BJ (cell line): Measurements from ENCODE around the gene INPP5J. TPM values are rescaled to one million over a fixed set of nuclear protein-coding genes. Genes with fewer than 3 reads are reported as not detected.

Experiments used
- CTCF ChIA-PET: fragments of 350-600 bp; formaldehyde crosslinking; extraction: SDS; loops from one replicate; lab custom pipeline; 2021; ENCODE audit warnings: antibody characterized with exemption, inconsistent platforms; lab: Yijun Ruan, JAX
- POLR2A ChIA-PET: fragments of 300-600 bp; sonication (Branson Sonifier 250); formaldehyde crosslinking; extraction: SDS; loops from one replicate; lab custom pipeline; 2021; ENCODE audit warnings: antibody characterized with exemption; lab: Charles Lee
- DNase-seq: peaks from one replicate; pipeline ENCODE4 v3.0.0-alpha.2; 2011; ENCODE audit warnings: low read depth
- H3K27me3 ChIP-seq: 2 replicates; pipeline ENCODE4 v1.6.0; 2011; ENCODE audit warnings: low read length; ENCODE audit not compliant: control insufficient read depth, insufficient read depth
- H3K36me3 ChIP-seq: 2 replicates; pipeline ENCODE4 v1.5.1; 2011; ENCODE audit warnings: low read length; ENCODE audit not compliant: control insufficient read depth, insufficient read depth
- H3K4me3 ChIP-seq: 2 replicates; pipeline ENCODE4 v1.5.1; 2011; ENCODE audit warnings: low read depth, mild to moderate bottlenecking, control low read depth, low read length
- polyA plus RNA-seq: library from polyadenylated mRNA; depleted of rRNA; stranded (reverse); fragments of >200 nt; gene quantifications from 2 replicates; pipeline ENCODE4 v1.2.3, GENCODE V29; 2011
- TF ChIP-seq, protein P1 (sequence below): IDR thresholded peaks from 2 replicates; pipeline ENCODE4 v1.5.1; 2011; ENCODE audit warnings: low read depth, mild to moderate bottlenecking, control low read depth, inconsistent platforms, low read length, moderate library complexity; ENCODE audit not compliant: insufficient read depth

The INPP5J gene
- polyA plus RNA-seq, 1 experiment, result 1.5 TPM

GRCh38 chr22:31079095-31079642 is 43.6 kb upstream of the INPP5J start:
- TF ChIP-seq, protein P1, sequence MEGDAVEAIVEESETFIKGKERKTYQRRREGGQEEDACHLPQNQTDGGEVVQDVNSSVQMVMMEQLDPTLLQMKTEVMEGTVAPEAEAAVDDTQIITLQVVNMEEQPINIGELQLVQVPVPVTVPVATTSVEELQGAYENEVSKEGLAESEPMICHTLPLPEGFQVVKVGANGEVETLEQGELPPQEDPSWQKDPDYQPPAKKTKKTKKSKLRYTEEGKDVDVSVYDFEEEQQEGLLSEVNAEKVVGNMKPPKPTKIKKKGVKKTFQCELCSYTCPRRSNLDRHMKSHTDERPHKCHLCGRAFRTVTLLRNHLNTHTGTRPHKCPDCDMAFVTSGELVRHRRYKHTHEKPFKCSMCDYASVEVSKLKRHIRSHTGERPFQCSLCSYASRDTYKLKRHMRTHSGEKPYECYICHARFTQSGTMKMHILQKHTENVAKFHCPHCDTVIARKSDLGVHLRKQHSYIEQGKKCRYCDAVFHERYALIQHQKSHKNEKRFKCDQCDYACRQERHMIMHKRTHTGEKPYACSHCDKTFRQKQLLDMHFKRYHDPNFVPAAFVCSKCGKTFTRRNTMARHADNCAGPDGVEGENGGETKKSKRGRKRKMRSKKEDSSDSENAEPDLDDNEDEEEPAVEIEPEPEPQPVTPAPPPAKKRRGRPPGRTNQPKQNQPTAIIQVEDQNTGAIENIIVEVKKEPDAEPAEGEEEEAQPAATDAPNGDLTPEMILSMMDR, result no peak
- no peak for DNase-seq
- ChIA-PET CTCF (no interaction called here), POLR2A (no interaction called here)
- H3K27me3 ChIP-seq, result no peaks in the 10 kb centered on the region
- H3K4me3 ChIP-seq, result no peak overlapping the region
- H3K36me3 ChIP-seq, result no peaks in the 10 kb centered on the region

DNA sequence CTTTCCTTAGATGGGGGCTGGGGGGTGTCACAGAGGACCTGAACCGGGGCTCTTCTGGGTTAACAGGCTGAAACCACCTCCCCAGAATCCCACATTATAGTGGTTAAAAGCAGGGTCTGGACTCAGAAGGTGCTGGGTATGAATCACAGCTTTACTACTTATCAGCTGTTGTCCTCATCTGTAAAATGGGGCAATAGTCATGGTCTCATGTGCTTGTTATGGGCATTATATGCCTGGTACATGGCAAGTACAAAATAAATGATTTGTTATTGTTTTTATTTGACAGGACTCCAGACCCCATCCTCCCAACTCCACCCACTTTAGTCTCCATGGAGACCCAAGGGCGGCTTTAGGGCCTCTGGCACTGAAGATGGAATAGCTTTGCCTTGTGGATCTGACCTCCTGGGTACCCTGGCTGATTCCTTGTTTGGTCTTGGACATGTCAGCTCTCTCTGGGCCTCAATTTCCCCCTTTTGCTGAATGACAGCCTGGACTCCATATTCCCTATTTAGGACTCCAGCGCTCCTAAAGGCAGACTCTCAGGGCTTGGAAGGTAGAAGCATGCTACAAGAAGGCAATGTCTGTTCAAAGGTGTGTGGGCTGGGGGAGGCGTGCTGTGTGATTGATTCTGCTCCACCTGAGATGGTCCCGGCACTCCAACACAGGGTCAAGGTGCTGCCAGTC is 42.5 kb upstream of the INPP5J start:
- TF ChIP-seq, protein P1, result no peak
- H3K4me3 ChIP-seq, result peak overlapping the region; percentile 63
- H3K36me3 ChIP-seq, result no peaks in the 10 kb centered on the region
- H3K27me3 ChIP-seq, result no peaks in the 10 kb centered on the region
- no peak for DNase-seq
- ChIA-PET CTCF (interaction anchor here (1.1 to 7.7 kb wide), 5 partner anchors 13 to 134 kb away, joined by 3 to 101 read pairs (median 29); partner anchors contain the start of genes MORC2 and TUG1), POLR2A (interaction anchor here (0.6 to 1.4 kb wide), 5 partner anchors 41 to 139 kb away, joined by 3 to 6 read pairs (median 4); partner anchors contain the start of gene MORC2)

GRCh38 chr22:31080848-31081649 is 41.7 kb upstream of the INPP5J start, which contains the start of gene SMTN:
SMTN (plus strand) TSS chr22:31081318; CDS start chr22:31083259, 1,941 bp downstream.
- TF ChIP-seq, protein P1, result no peak
- ChIA-PET POLR2A (interaction anchor here (0.6 to 1.4 kb wide), 5 partner anchors 42 to 138 kb away, joined by 3 to 6 read pairs (median 4); partner anchors contain the start of gene MORC2), CTCF (interaction anchor here (1.1 to 7.7 kb wide), 7 partner anchors 12 to 135 kb away, joined by 3 to 101 read pairs (median 29); partner anchors contain the start of genes MORC2, SELENOM and TUG1)
- Histone ChIP-seq H3K4me3 (peak within 1 kb of the TSS; percentile 63), H3K27me3 (no peaks in the 10 kb centered on the region), H3K36me3 (no peaks in the 10 kb centered on the region)
- peak; percentile 41 for DNase-seq

- CTCF ChIA-PET, result interaction anchor here (0.9 to 7.7 kb wide), 17 partner anchors 11 to 155 kb away, joined by 3 to 101 read pairs (median 9); partner anchors contain the start of genes MORC2, RNF185, SELENOM and TUG1
- Histone ChIP-seq H3K4me3 (peak overlapping the region; percentile 63), H3K36me3 (no peaks in the 10 kb centered on the region; the same call in none of the 2 replicates), H3K27me3 (no peaks in the 10 kb centered on the region)
- TF ChIP-seq, protein P1, result no peak
- DNase-seq, result no peak
- POLR2A ChIA-PET, result interaction anchor here (0.7 to 1.4 kb wide), 3 partner anchors 112 to 124 kb away, joined by 3 to 6 read pairs (median 3); partner anchors contain the start of gene TUG1
These were observed 40.7 kb upstream of the INPP5J start for GRCh38 chr22:31081963-31082605.
